K562 treated with DMSO at 1 percent for 4 hours (cell line): ENCODE measurements around the gene KIF6. TPM values are rescaled to one million over a fixed set of nuclear protein-coding genes. Genes with fewer than 3 reads are reported as not detected.

Experiments used
- total RNA-seq: library from RNA; unstranded; fragments of 300-600 nt; gene quantifications from 2 replicates; pipeline ENCODE4 v1.2.3, GENCODE V29; 2022; ENCODE audit not compliant: insufficient read depth

The KIF6 gene
- not detected in 2 replicates for total RNA-seq

GRCh38 chr6:39724787-39725631 lies at the start of gene KIF6:
KIF6 (minus strand) TSS chr6:39725408; CDS start chr6:39725310, 98 bp downstream.

GRCh38 chr6:39322306-39322850 lies 402.8 kb downstream of the KIF6 start, which contains the start of gene KCNK16:
KCNK16 (minus strand) TSS chr6:39322702; CDS start chr6:39322540, 162 bp downstream.

GRCh38 chr6:39314273-39314795 lies 410.9 kb downstream of the KIF6 start, which contains the start of gene KCNK17:
KCNK17 (minus strand) TSS chr6:39314419; CDS start chr6:39314320, 99 bp downstream.

Other genes with a start within 250 kb of the KIF6 start
- gene DAAM2, start 67.0 kb upstream of the KIF6 start, total RNA-seq = 0.50 TPM in 1 of 2 replicates, not detected in the other
- gene MOCS1, start 209.1 kb upstream of the KIF6 start, total RNA-seq = 9.2 and 9.3 TPM in 2 replicates